Muscle layer of duodenum (tissue), 2 donors: ENCODE measurements around the gene EMILIN2.
"Not testable (repeated sequence)": the region's sequence is repeated elsewhere in the genome, so short reads cannot be mapped to it uniquely, and the experiment has no call there.

Source experiments
- H3K27ac ChIP-seq: one replicate; pipeline ENCODE4 v1.7.0; 2013; ENCODE audit warnings: mild to moderate bottlenecking, low read length
- H3K27me3 ChIP-seq: one replicate; pipeline ENCODE4 v1.7.0; 2013; ENCODE audit warnings: low read depth, mild to moderate bottlenecking, control low read depth, low read length
- H3K36me3 ChIP-seq, 2 donors: one replicate each; pipeline ENCODE4 v1.7.0; 2013; ENCODE audit warnings: low read length in 2 of 2, control low read depth in 1 of 2, mild to moderate bottlenecking in 1 of 2; ENCODE audit not compliant: insufficient read depth in 2 of 2, control insufficient read depth in 1 of 2
- H3K4me1 ChIP-seq, 2 donors: one replicate each; pipeline ENCODE4 v1.7.0; 2013; ENCODE audit warnings: low read length in 2 of 2, mild to moderate bottlenecking in 2 of 2, control low read depth in 1 of 2, moderate library complexity in 1 of 2; ENCODE audit not compliant: insufficient read depth in 2 of 2, control insufficient read depth in 1 of 2
- H3K4me3 ChIP-seq, 2 donors: one replicate each; pipeline ENCODE4 v1.7.0; 2013; ENCODE audit warnings: low read length in 2 of 2, low read depth in 1 of 2, mild to moderate bottlenecking in 1 of 2
- H3K9me3 ChIP-seq, 2 donors: one replicate each; pipeline ENCODE4 v1.7.0; 2013; ENCODE audit warnings: low read length in 2 of 2, control low read depth in 1 of 2, mild to moderate bottlenecking in 1 of 2; ENCODE audit not compliant: control insufficient read depth in 1 of 2
- donor health status: healthy.

EMILIN2 gene

DNA sequence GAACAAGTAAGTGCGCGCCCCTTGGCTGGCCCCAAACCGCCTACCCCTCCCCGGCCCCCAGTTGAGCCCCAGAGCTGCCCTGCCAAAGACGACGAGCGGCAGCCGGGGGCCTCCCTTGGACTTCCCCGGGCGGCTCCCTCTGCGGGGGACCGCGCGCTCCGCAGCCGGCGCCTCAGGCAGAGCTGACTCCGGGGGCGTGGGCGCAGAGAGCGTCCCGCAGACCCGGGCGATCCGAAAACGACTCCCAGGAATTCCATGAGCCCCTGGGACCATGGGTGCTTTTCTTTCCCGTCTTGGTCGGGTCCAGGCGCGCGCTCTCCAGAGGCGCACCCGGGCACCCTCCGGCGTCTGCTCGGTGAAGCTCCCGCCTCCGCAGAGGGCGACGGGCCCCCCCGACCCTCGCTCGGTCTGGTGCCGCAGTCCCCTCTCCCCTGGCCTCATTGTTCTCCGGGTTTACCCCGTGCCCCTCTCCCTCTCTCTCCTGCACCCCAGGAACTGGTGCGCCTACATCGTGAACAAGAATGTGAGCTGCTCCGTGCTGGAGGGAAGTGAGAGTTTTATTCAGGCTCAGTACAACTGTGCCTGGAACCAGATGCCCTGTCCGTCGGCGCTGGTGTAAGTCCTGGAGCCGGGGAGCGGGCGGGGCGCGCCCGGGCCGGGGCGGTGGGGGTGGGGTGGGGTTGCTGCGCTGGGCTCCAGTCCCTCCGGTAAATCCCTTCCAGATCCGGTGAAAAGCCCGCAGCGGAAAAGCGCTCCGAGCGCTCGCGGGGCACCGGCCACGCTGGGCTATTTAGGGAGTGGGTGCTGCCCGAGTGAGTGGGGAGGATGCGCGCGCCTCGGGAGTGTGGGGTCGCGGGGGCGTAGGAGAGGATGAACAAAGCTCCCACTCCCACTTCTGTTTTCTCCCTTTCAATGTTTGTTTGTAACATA is 776 bp downstream of the EMILIN2 start:
- H3K27ac ChIP-seq = peak overlapping the region; percentile 45
- H3K9me3 ChIP-seq = no peaks in the 10 kb centered on the region
- H3K36me3 ChIP-seq = no peaks in the 10 kb centered on the region
- H3K4me1 ChIP-seq = peaks cover 0 to 21% of the 10 kb centered on the region in 2 donors
- peaks cover 26% of the 10 kb centered on the region for H3K27me3 ChIP-seq
- peak overlapping the region; percentile 44 to 69 for H3K4me3 ChIP-seq

GRCh38 chr18:2848247-2849246 is 1.7 kb downstream of the EMILIN2 start:
- Histone ChIP-seq H3K27ac (peak overlapping the region; percentile 45), H3K27me3 (peaks cover 26% of the 10 kb centered on the region), H3K36me3 (no peaks in the 10 kb centered on the region), H3K9me3 (no peaks in the 10 kb centered on the region), H3K4me3 (peak overlapping the region; percentile 42 to 69), H3K4me1 (peaks cover 0 to 21% of the 10 kb centered on the region in 2 donors)

DNA sequence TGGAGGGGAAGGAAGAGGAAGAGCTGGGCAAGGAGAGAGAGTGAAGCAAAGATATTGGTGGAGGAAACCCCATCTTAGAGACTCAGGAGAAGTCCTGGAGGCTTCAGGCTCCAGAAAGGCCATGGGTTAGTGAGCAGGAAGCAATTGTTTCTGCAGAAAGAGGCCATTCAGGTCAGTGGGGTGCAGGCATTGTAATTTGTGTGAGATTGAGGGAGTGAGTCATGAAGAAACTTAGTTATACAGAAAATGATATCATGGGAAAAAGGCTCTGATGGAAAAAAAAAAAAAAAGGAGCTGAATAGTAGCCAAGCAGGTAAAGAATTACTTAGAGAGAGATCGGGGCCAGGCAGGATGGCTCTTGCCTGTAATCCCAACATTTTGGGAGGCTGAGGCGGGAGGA is 4.0 kb downstream of the EMILIN2 start:
- Histone ChIP-seq H3K4me1 (peaks cover 0 to 21% of the 10 kb centered on the region in 2 donors), H3K27me3 (peaks cover 20% of the 10 kb centered on the region), H3K36me3 (no peaks in the 10 kb centered on the region), H3K9me3 (no peaks in the 10 kb centered on the region), H3K27ac (no peak overlapping the region), H3K4me3 (no peak overlapping the region)

- Histone ChIP-seq H3K9me3 (no peaks in the 10 kb centered on the region), H3K27ac (no peak overlapping the region), H3K27me3 (peaks cover 12% of the 10 kb centered on the region), H3K4me1 (peaks cover 0 to 12% of the 10 kb centered on the region in 2 donors), H3K4me3 (no peak overlapping the region), H3K36me3 (no peaks in the 10 kb centered on the region)
Measured at GRCh38 chr18:2851771-2852170, 5.0 kb downstream of the EMILIN2 start.

DNA sequence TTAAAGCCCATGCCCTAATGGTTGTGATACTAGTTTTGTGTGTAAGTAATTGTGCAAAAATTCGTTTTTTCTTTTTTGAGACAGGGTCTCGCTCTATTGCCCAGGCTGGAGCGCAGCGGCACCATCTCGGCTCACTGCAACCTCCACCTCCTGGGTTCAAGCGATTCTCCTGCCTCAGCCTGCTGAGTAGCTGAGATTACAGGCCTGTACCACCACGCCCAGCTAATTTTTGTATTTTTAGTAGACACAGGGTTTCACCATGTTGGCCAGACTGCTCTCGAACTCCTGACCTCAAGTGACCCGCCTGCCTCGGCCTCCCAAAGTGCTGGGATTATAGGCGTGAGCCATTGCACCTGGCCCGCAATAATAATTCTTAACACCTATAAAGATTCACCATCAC is 5.7 kb downstream of the EMILIN2 start:
- not testable (repeated sequence) for H3K9me3 ChIP-seq, H3K36me3 ChIP-seq, H3K4me3 ChIP-seq, H3K27ac ChIP-seq, H3K4me1 ChIP-seq
- H3K27me3 ChIP-seq = peaks cover 12% of the 10 kb centered on the region

- Histone ChIP-seq H3K36me3 (no peaks in the 10 kb centered on the region), H3K27me3 (peaks cover 7% of the 10 kb centered on the region), H3K27ac (no peak overlapping the region), H3K9me3 (no peaks in the 10 kb centered on the region), H3K4me3 (no peak overlapping the region), H3K4me1 (no peaks in the 10 kb centered on the region)
Measured at GRCh38 chr18:2853173-2853925, 6.5 kb downstream of the EMILIN2 start.

DNA sequence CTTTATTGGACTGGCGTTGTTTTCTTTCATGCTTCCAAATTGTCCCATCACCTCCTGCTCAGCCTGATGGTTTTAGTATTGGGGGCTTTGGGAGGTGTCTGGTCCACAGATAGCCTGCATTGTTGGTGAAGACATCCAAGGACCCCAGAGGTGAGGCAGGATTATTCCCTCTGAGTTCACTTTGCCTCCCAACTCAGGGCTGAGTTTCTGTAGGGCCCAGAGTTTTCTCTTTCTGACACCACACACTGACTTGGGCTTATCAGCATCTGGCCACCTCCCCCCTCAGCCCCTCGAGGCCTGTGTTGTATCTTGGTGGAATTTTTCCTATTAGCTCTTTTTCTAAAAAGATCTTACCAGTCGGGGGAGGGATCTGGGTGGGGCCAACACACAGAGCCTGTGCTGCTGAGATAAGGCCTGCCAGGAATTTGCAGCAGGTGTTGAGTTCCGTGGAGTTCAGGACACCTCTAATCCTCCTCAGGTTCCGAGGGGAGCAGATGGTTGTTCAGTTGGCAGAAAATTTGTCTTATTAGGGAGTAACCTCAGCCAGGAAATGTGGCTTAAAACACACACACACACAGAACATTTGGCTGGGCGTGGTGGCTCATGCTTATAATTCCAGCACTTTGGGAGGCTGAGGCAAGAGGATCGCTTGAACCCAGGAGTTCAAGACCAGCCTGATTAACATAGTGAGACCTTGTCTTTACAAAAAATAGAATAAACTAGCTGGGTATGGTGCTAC is 7.3 kb downstream of the EMILIN2 start:
- H3K4me3 ChIP-seq = no peak overlapping the region
- no peaks in the 10 kb centered on the region for H3K9me3 ChIP-seq
- H3K36me3 ChIP-seq = no peaks in the 10 kb centered on the region
- no peak overlapping the region for H3K27ac ChIP-seq
- no peaks in the 10 kb centered on the region for H3K4me1 ChIP-seq
- no peaks in the 10 kb centered on the region for H3K27me3 ChIP-seq

GRCh38 chr18:2854875-2855274 is 8.1 kb downstream of the EMILIN2 start:
- no peak overlapping the region for H3K27ac ChIP-seq
- H3K36me3 ChIP-seq = no peaks in the 10 kb centered on the region
- no peak overlapping the region for H3K4me3 ChIP-seq
- H3K9me3 ChIP-seq = no peaks in the 10 kb centered on the region
- no peaks in the 10 kb centered on the region for H3K4me1 ChIP-seq
- no peaks in the 10 kb centered on the region for H3K27me3 ChIP-seq

DNA sequence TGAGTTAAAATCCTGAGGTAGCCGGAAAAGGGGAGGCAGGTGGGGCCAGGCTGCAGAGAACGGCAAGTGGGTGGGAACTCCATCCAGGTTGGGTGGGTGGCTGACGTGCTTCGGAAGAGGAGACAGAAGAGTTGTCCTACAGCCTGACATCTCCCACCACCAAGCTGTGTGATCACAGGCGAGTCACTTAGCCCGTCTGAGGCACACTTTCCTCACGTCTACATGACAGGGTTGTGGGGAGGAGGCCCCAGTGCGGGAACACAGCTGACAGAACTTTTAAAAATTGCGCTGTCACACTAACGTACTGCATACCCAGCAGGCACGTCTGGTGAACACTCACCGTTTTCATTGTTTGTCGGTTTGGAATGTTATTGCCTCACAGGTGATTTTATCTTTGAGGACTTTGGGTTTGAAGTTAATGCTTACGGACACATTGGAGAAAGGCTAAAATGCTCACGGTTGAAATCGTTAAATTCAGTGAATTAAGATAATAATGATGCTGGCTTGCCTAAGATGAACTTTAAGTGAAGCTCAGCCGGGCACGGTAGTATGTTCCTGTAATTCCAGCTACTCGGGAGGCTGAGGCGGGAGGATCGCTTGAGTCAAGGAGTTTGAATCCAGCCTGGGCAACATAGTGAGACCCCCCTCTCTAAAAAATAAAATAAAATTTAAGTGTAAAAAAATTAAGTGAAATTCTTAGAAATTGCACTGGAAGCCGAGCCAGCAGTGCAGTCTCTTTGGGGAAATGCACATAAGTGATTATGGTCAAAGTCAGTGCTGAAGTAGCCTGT is 8.9 kb downstream of the EMILIN2 start:
- H3K27me3 ChIP-seq = no peaks in the 10 kb centered on the region
- H3K4me1 ChIP-seq = no peaks in the 10 kb centered on the region
- H3K27ac ChIP-seq = no peak overlapping the region
- no peaks in the 10 kb centered on the region for H3K36me3 ChIP-seq
- no peak overlapping the region for H3K4me3 ChIP-seq
- H3K9me3 ChIP-seq = no peaks in the 10 kb centered on the region
